ENCODE data around the gene CTXND2.

- TF ChIP-seq CTCF (IDR thresholded peaks at IDR 0.05) (no peak), POLR2A (IDR thresholded peaks at IDR 0.05) (no peak)
Measured at GRCh38 chr1:150961756-150962155, 74.8 kb downstream of the CTXND2 start.
